Spleen (tissue), 11 donors: ENCODE data around the gene SSNA1. TPM values are rescaled to one million over a fixed set of nuclear protein-coding genes. Genes with fewer than 3 reads are reported as not detected.
"Not testable (repeated sequence)": the region's sequence is repeated elsewhere in the genome, so short reads cannot be mapped to it uniquely, and the experiment has no call there.

Source experiments
- DNase-seq: peaks from one replicate; pipeline ENCODE4 v3.0.0-alpha.2; 2020
- H3K27ac ChIP-seq, 8 donors: fragments of 200-600 bp; sonication (generic) in 7 of 8; 1 replicate in 4 of 8; 2 replicates in 4 of 8; pipeline versions ENCODE4 v1.5.0 to v1.8.0; 2016 to 2021; ENCODE audit warnings: inconsistent platforms in 4 of 8, mild to moderate bottlenecking in 4 of 8, moderate library complexity in 1 of 8
- H3K27me3 ChIP-seq, 7 donors: fragments of 200-600 bp; sonication (generic) in 6 of 7; replicated peaks in 1 of 7; 1 replicate in 4 of 7; 2 replicates in 3 of 7; pipeline versions ENCODE4 v1.5.0 to v1.8.0; 2016 to 2021; ENCODE audit warnings: inconsistent platforms in 3 of 7, mild to moderate bottlenecking in 1 of 7
- H3K36me3 ChIP-seq, 6 donors: fragments of 200-600 bp; sonication (generic) in 5 of 6; 1 replicate in 4 of 6; 2 replicates in 2 of 6; pipeline versions ENCODE4 v1.5.0 to v1.8.0; 2016 to 2021; ENCODE audit warnings: inconsistent platforms in 2 of 6
- H3K4me1 ChIP-seq, 6 donors: fragments of 200-600 bp; sonication (generic) in 5 of 6; 1 replicate in 3 of 6; 2 replicates in 3 of 6; pipeline versions ENCODE4 v1.5.0 to v1.8.0; 2016 to 2021; ENCODE audit warnings: inconsistent platforms in 3 of 6
- H3K4me3 ChIP-seq, 8 donors: fragments of 200-600 bp; sonication (generic) in 7 of 8; 1 replicate in 4 of 8; 2 replicates in 4 of 8; pipeline versions ENCODE4 v1.5.0 to v1.8.0; 2016 to 2021; ENCODE audit warnings: inconsistent platforms in 4 of 8, mild to moderate bottlenecking in 4 of 8, moderate library complexity in 2 of 8
- H3K9me3 ChIP-seq, 8 donors: fragments of 200-600 bp; sonication (generic) in 7 of 8; 1 replicate in 4 of 8; 2 replicates in 4 of 8; pipeline versions ENCODE4 v1.5.0 to v1.8.0; 2016 to 2021; ENCODE audit warnings: inconsistent platforms in 4 of 8
- POLR2A ChIP-seq, 3 donors: fragments of 450-650 bp; IDR thresholded peaks; one replicate each; pipeline ENCODE4 v1.5.1; 2017; ENCODE audit warnings: antibody characterized with exemption in 3 of 3, mild to moderate bottlenecking in 1 of 3
- POLR2AphosphoS5 ChIP-seq, 3 donors: sonication (generic); formaldehyde crosslinking; IDR thresholded peaks; one replicate each; pipeline ENCODE4 v1.5.1; 2017; ENCODE audit warnings: antibody characterized with exemption in 3 of 3
- WGBS, 5 donors: extraction: QIAGEN DNeasy Blood & Tissue Kit in 3 of 5; methylation state at CpG; one replicate each; pipeline versions ENCODE4 v1.1.5 to v1.1.7; 2013 to 2018; 5-methylcytosine and 5-hydroxymethylcytosine counted together
- intact Hi-C: fragments of 100-400 bp; cut with DNase I; formaldehyde crosslinking; loops from one replicate; pipeline ENCODE4 v1.15.0; 2023; ENCODE audit warnings: low total_unique reads
- microRNA-seq, 3 donors: library from miRNA; unstranded; fragments of <30 nt; microRNA quantifications; one replicate each; pipeline versions ENCODE4 to v1.1.0, GENCODE V29; 2019 to 2020
- polyA plus RNA-seq, 3 donors: library from polyadenylated mRNA; stranded (reverse); fragments of 200-250 nt; gene quantifications; one replicate each; pipeline ENCODE4 v1.2.1, GENCODE V29; 2013
- small RNA-seq, 4 donors: library from RNA; depleted of rRNA; stranded (forward); fragments of <200 nt; gene quantifications; one replicate each; pipeline ENCODE3, GENCODE V24; 2016
- total RNA-seq, 7 donors: library from RNA; depleted of rRNA in 3 of 7; stranded (reverse); fragments of >200 nt in 3 of 7; fragmentation: NEBNext Ultra II Directional in 4 of 7; extraction: Animal tissue kit (Norgen Biotek cat#: 25700) in 4 of 7; gene quantifications; one replicate each; pipeline versions ENCODE4 v1.1.0 to v1.2.1, GENCODE V29; 2016 to 2021
- TF ChIP-seq, protein P1 (sequence below), 11 experiments: fragments of 200-600 bp in 7 of 11; fragments of 450-650 bp in 4 of 11; sonication (generic) in 4 of 11; IDR thresholded peaks in 8 of 11; conservative IDR thresholded peaks in 3 of 11; 1 replicate in 7 of 11; 2 replicates in 4 of 11; pipeline versions ENCODE4 v1.4.0 to v1.8.0; 2016 to 2021; ENCODE audit warnings: antibody characterized with exemption in 11 of 11, inconsistent platforms in 4 of 11, mild to moderate bottlenecking in 1 of 11
- donor health status: healthy with polysubstance abuse.
- donor health status: DM: no; HTN: no; CAD: no; lungs with moderate emphysema.
- donor health status: DM: no; HTN: no; CAD: no.
- donor health status: Bipolar disorder and iron deficiency.
- donor health status: healthy.
- donor health status: DM: no; HTN: no; CAD: no.
- donor health status: DM: yes; HTN: yes; CAD: no.

SSNA1 gene
- total and polyA plus RNA-seq, 10 donors, result 38.2 to 109 (median 48.0) TPM

DNA sequence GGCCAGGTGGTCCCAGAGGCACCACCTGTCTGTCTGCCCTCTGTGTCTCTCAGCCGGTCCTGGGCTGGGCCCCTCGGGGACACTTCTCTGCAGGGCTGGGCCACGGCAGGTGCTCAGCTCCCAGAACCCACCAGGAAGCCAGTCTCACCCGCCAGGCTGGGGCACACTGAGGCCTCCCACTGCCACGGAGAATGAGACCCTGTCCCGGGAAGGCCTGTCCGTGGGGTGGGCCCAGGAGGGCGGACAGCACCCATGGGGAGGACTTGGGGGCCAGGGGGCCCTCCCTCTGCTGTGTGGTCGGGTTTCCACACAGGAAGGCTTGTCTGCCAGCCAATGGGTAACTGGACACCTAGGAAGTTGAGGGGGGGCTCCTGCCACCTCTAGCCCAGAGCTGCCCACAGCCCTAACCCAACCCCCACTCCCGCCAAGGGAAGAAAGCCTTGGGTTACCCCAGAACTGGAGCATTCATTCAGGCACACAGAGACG lies 48.5 kb downstream of the SSNA1 start:
- WGBS, 5 donors, result 24 to 40% (median 37%) methylated on average over 2 to 11 of the region's 11 CpGs
- Histone ChIP-seq H3K4me3 (peak overlapping the region in 4 of 8 donors; percentile 7 to 55 (median 17)), H3K9me3 (no peaks in the 10 kb centered on the region), H3K27ac (peak overlapping the region in 3 of 8 donors; percentile 49 to 75 (median 58)), H3K36me3 (peaks cover 0 to 3% (median under 1%) of the 10 kb centered on the region in 6 donors), H3K27me3 (peaks cover 0 to 40% (median 20%) of the 10 kb centered on the region in 7 donors), H3K4me1 (peaks cover 20 to 71% (median 59%) of the 10 kb centered on the region in 6 donors)
- intact Hi-C loops, result no loop called here
- DNase-seq, result no peak
- no peak for TF ChIP-seq POLR2AphosphoS5 (IDR thresholded peaks at IDR 0.05)
- TF ChIP-seq POLR2A (IDR thresholded peaks at IDR 0.05), result no peak

DNA sequence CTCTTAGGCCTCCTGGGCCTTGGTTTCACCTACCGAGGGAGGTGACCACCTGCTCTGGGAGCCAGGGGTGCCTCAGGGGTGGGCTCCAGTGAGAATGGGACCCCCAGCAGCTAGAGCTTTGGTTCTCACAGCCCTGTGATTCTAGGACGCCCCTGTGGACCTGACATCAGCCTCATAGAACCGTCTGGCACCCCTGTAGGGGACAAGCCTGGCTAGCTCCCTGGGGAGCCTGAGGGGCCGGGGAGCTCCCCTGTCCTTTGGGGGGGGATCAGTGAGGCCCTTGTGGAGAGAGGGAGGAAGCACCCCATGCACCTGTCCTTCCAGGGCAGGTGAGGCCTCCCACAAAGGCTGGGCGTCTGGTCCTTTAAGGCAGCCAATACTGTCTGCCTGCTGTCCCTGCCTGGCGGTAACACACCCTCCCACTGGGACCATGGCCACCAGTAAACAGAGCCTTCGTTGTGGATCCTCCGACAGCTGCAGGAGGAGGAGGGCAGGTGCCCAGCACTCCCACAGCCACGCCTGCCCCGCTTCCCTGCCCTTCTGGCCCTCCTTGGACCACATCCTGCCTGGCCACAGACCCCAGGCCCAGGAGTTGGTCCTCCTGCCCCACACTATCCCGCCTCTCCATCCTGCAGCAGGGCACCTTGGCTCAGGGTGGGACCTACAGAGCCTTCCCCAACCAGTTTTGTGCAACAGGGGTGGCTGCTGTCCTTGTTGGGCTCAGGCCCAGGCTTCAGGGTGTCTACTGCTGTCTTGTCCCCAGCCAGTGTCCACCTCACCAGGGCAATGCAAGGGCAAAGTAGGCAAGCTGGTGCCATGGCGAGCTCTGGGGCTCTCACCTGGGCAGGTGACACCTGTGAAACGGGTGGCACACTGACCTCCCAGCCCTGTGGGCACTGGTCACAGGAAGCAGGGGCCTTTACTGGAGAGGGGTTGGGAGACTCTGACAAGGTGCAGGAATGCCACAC lies 49.6 kb downstream of the SSNA1 start:
- peaks cover 0 to 14% (median 10%) of the 10 kb centered on the region in 6 donors for H3K36me3 ChIP-seq
- H3K4me3 ChIP-seq, result no peak overlapping the region
- WGBS, 5 donors, result 81 to 88% (median 83%) methylated on average over 8 to 13 of the region's 13 CpGs
- H3K27me3 ChIP-seq, result peaks cover 0 to 29% (median 14%) of the 10 kb centered on the region in 7 donors
- intact Hi-C loops, result no loop called here
- no peak for DNase-seq
- no peak for TF ChIP-seq POLR2A (IDR thresholded peaks at IDR 0.05)
- TF ChIP-seq POLR2AphosphoS5 (IDR thresholded peaks at IDR 0.05), result no peak
- TF ChIP-seq, protein P1, sequence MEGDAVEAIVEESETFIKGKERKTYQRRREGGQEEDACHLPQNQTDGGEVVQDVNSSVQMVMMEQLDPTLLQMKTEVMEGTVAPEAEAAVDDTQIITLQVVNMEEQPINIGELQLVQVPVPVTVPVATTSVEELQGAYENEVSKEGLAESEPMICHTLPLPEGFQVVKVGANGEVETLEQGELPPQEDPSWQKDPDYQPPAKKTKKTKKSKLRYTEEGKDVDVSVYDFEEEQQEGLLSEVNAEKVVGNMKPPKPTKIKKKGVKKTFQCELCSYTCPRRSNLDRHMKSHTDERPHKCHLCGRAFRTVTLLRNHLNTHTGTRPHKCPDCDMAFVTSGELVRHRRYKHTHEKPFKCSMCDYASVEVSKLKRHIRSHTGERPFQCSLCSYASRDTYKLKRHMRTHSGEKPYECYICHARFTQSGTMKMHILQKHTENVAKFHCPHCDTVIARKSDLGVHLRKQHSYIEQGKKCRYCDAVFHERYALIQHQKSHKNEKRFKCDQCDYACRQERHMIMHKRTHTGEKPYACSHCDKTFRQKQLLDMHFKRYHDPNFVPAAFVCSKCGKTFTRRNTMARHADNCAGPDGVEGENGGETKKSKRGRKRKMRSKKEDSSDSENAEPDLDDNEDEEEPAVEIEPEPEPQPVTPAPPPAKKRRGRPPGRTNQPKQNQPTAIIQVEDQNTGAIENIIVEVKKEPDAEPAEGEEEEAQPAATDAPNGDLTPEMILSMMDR (IDR thresholded peaks at IDR 0.05 in 8 of 11, conservative IDR thresholded peaks at IDR 0.05 in 3 of 11), result no peak
- no peaks in the 10 kb centered on the region for H3K9me3 ChIP-seq
- no peak overlapping the region for H3K27ac ChIP-seq
- peaks cover 30 to 82% (median 70%) of the 10 kb centered on the region in 6 donors for H3K4me1 ChIP-seq

DNA sequence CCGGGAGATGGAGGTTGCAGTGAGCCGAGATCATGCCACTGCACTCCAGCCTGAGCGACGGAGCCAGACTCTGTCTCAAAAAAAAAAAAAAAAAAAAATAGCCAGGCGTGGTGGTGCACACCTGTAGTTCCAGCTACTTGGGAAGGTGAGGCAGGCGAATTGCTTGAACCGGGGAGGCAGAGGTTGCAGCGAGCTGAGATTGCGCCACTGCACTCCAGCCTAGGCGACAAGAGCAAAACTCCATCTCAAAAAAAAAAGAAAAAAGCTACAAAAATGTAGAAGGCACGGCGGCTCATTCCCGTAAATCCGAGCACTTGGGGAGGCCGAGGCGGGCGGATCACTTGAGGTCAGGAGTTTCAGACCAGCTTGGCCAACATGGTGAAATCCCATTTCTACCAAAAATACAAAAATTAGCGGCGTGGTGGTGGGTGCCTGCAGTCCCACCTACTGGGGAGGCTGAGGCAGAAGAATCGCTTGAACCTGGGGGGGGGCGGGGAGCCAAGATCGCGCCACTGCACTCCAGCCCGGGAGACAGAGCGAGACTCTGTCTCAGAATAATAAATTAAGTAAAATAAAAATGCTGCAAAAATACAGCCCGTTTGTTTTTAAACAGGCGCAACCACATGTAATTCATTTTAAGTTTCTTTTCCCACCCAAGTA lies 51.2 kb downstream of the SSNA1 start:
- peak overlapping the region; percentile 92 to 99 (median 96) for H3K27ac ChIP-seq
- DNase-seq, intact Hi-C loops, H3K9me3 ChIP-seq: not testable (repeated sequence)
- H3K27me3 ChIP-seq, result peaks cover 0 to 13% (median 2%) of the 10 kb centered on the region in 7 donors
- peaks cover 0 to 24% (median 18%) of the 10 kb centered on the region in 6 donors for H3K36me3 ChIP-seq
- H3K4me3 ChIP-seq, result peak overlapping the region; percentile 64 to 94 (median 80)
- peaks cover 30 to 90% (median 79%) of the 10 kb centered on the region in 6 donors for H3K4me1 ChIP-seq
- 53 to 58% (median 54%) methylated on average over 24 to 27 of the region's 27 CpGs for WGBS, 5 donors

Small RNA genes lying within 50 kb of the gene (microRNA-seq; reads per million reads assigned to microRNA genes)
- 0 reads per million in 3 donors for gene MIR3621

Small RNA genes lying within 50 kb of the gene (small RNA-seq; reads per million reads assigned to genes)
- 0 reads per million in 4 donors for gene MIR3621

Other genes starting within 250 kb of the SSNA1 start
Only the 30 nearest of the 33 such genes appear.
- gene PTGDS, start 211.2 kb upstream of the SSNA1 start, total RNA-seq, result 100 to 1,000 TPM; 134 to 457 (median 378) TPM
- gene PTGDS, start 211.2 kb upstream of the SSNA1 start, polyA plus RNA-seq, result 1,000 to 10,000 TPM in 1 of 3 donors, 100 to 1,000 TPM in 2; 462 to 1,396 (median 703) TPM
- 1 to 10 TPM; 1.8 to 8.3 (median 3.3) TPM for gene LCNL1, start 205.7 kb upstream of the SSNA1 start, total RNA-seq
- gene LCNL1, start 205.7 kb upstream of the SSNA1 start, polyA plus RNA-seq, result 1 to 10 TPM; 1.3 to 4.7 (median 2.3) TPM
- 10 to 100 TPM; 51.3 to 72.9 (median 63.9) TPM for gene PAXX, start 196.3 kb upstream of the SSNA1 start, total RNA-seq
- 100 to 1,000 TPM; 168 to 264 (median 261) TPM for gene PAXX, start 196.3 kb upstream of the SSNA1 start, polyA plus RNA-seq
- gene CLIC3, start 192.1 kb upstream of the SSNA1 start, total RNA-seq, result 10 to 100 TPM in 1 of 7 donors, 1 to 10 TPM in 6; 3.5 to 10.7 (median 5.5) TPM
- 1 to 10 TPM; 2.9 to 7.2 (median 5.3) TPM for gene CLIC3, start 192.1 kb upstream of the SSNA1 start, polyA plus RNA-seq
- gene ABCA2, start 160.4 kb upstream of the SSNA1 start, total RNA-seq, result 10 to 100 TPM; 36.3 to 97.5 (median 59.0) TPM
- gene ABCA2, start 160.4 kb upstream of the SSNA1 start, polyA plus RNA-seq, result 10 to 100 TPM; 11.9 to 38.6 (median 19.6) TPM
- gene FUT7, start 156.6 kb upstream of the SSNA1 start, total RNA-seq, result 10 to 100 TPM in 2 of 7 donors, 1 to 10 TPM in 5; 5.5 to 14.9 (median 6.7) TPM
- gene FUT7, start 156.6 kb upstream of the SSNA1 start, polyA plus RNA-seq, result 1 to 10 TPM; 4.0 to 6.9 (median 4.8) TPM
- gene NPDC1, start 142.5 kb upstream of the SSNA1 start, total RNA-seq, result 100 to 1,000 TPM in 5 of 7 donors, 10 to 100 TPM in 2; 86.3 to 197 (median 111) TPM
- 100 to 1,000 TPM; 104 to 358 (median 256) TPM for gene NPDC1, start 142.5 kb upstream of the SSNA1 start, polyA plus RNA-seq
- gene ENTPD2, start 134.6 kb upstream of the SSNA1 start, total RNA-seq, result under 1 TPM in 2 of 7 donors, not detected in 5; 0.32 to 0.40 TPM
- gene ENTPD2, start 134.6 kb upstream of the SSNA1 start, polyA plus RNA-seq, result under 1 TPM in 2 of 3 donors, not detected in 1; 0.11 to 0.58 TPM
- 1 to 10 TPM; 2.1 to 6.5 (median 3.0) TPM for gene SAPCD2, start 118.1 kb upstream of the SSNA1 start, total RNA-seq
- 1 to 10 TPM in 2 of 3 donors, under 1 TPM in 1; 0.76 to 2.5 (median 2.4) TPM for gene SAPCD2, start 118.1 kb upstream of the SSNA1 start, polyA plus RNA-seq
- gene UAP1L1, start 111.2 kb upstream of the SSNA1 start, total RNA-seq, result 10 to 100 TPM; 19.5 to 35.9 (median 28.6) TPM
- 10 to 100 TPM; 12.5 to 29.7 (median 24.6) TPM for gene UAP1L1, start 111.2 kb upstream of the SSNA1 start, polyA plus RNA-seq
- 10 to 100 TPM; 43.2 to 67.9 (median 51.7) TPM for gene MAN1B1, start 101.7 kb upstream of the SSNA1 start, total RNA-seq
- 100 to 1,000 TPM in 1 of 3 donors, 10 to 100 TPM in 2; 49.6 to 112 (median 90.0) TPM for gene MAN1B1, start 101.7 kb upstream of the SSNA1 start, polyA plus RNA-seq
- 100 to 1,000 TPM; 105 to 250 (median 166) TPM for gene DPP7, start 73.9 kb upstream of the SSNA1 start, total RNA-seq
- 100 to 1,000 TPM; 342 to 536 (median 501) TPM for gene DPP7, start 73.9 kb upstream of the SSNA1 start, polyA plus RNA-seq
- gene GRIN1, start 49.5 kb upstream of the SSNA1 start, total RNA-seq, result under 1 TPM in 1 of 7 donors, not detected in 6; 0.70 TPM
- under 1 TPM; 0.03 to 0.07 (median 0.03) TPM for gene GRIN1, start 49.5 kb upstream of the SSNA1 start, polyA plus RNA-seq
- gene LRRC26, start 18.6 kb upstream of the SSNA1 start, total RNA-seq, result under 1 TPM in 2 of 7 donors, not detected in 5; 0.28 to 0.60 TPM
- gene LRRC26, start 18.6 kb upstream of the SSNA1 start, polyA plus RNA-seq, result under 1 TPM in 1 of 3 donors, not detected in 2; 0.06 TPM
- not detected for gene TMEM210, start 16.6 kb upstream of the SSNA1 start, total RNA-seq
- not detected for gene TMEM210, start 16.6 kb upstream of the SSNA1 start, polyA plus RNA-seq
- gene ANAPC2, start 116 bp upstream of the SSNA1 start, total RNA-seq, result 10 to 100 TPM; 38.4 to 93.0 (median 62.2) TPM
- 10 to 100 TPM; 27.8 to 67.4 (median 48.5) TPM for gene ANAPC2, start 116 bp upstream of the SSNA1 start, polyA plus RNA-seq
- gene TPRN, start 12.1 kb downstream of the SSNA1 start, total RNA-seq, result 1 to 10 TPM; 6.3 to 9.6 (median 7.2) TPM
- gene TPRN, start 12.1 kb downstream of the SSNA1 start, polyA plus RNA-seq, result 10 to 100 TPM in 1 of 3 donors, 1 to 10 TPM in 2; 4.5 to 10.7 (median 4.7) TPM
- 10 to 100 TPM; 28.4 to 37.9 (median 34.6) TPM for gene TMEM203, start 17.0 kb downstream of the SSNA1 start, total RNA-seq
- gene TMEM203, start 17.0 kb downstream of the SSNA1 start, polyA plus RNA-seq, result 10 to 100 TPM; 37.4 to 50.1 (median 44.9) TPM
- gene NDOR1, start 17.0 kb downstream of the SSNA1 start, total RNA-seq, result 10 to 100 TPM; 14.2 to 28.7 (median 21.6) TPM
- 10 to 100 TPM in 1 of 3 donors, 1 to 10 TPM in 2; 6.3 to 21.7 (median 9.0) TPM for gene NDOR1, start 17.0 kb downstream of the SSNA1 start, polyA plus RNA-seq
- 1 to 10 TPM; 1.2 to 6.2 (median 2.4) TPM for gene RNF208, start 33.6 kb downstream of the SSNA1 start, total RNA-seq
- gene RNF208, start 33.6 kb downstream of the SSNA1 start, polyA plus RNA-seq, result 1 to 10 TPM; 2.3 to 5.4 (median 2.9) TPM
- gene CYSRT1, start 36.5 kb downstream of the SSNA1 start, total RNA-seq, result under 1 TPM in 2 of 7 donors, not detected in 5; 0.36 to 0.94 TPM
- gene CYSRT1, start 36.5 kb downstream of the SSNA1 start, polyA plus RNA-seq, result under 1 TPM; 0.55 to 0.70 (median 0.64) TPM
- not detected for gene RNF224, start 38.8 kb downstream of the SSNA1 start, total RNA-seq
- not detected for gene RNF224, start 38.8 kb downstream of the SSNA1 start, polyA plus RNA-seq
- gene SLC34A3, start 42.2 kb downstream of the SSNA1 start, total RNA-seq, result not detected
- not detected for gene SLC34A3, start 42.2 kb downstream of the SSNA1 start, polyA plus RNA-seq
- 100 to 1,000 TPM in 4 of 7 donors, 10 to 100 TPM in 3; 55.1 to 137 (median 102) TPM for gene TUBB4B, start 52.6 kb downstream of the SSNA1 start, total RNA-seq
- 100 to 1,000 TPM in 2 of 3 donors, 10 to 100 TPM in 1; 59.6 to 112 (median 107) TPM for gene TUBB4B, start 52.6 kb downstream of the SSNA1 start, polyA plus RNA-seq
- not detected for gene STPG3, start 62.6 kb downstream of the SSNA1 start, total RNA-seq
- gene STPG3, start 62.6 kb downstream of the SSNA1 start, polyA plus RNA-seq, result not detected
- gene NELFB, start 66.7 kb downstream of the SSNA1 start, total RNA-seq, result 10 to 100 TPM; 27.7 to 46.8 (median 39.9) TPM
- gene NELFB, start 66.7 kb downstream of the SSNA1 start, polyA plus RNA-seq, result 10 to 100 TPM; 26.6 to 49.7 (median 28.0) TPM
- 10 to 100 TPM; 23.1 to 39.9 (median 29.4) TPM for gene TOR4A, start 89.0 kb downstream of the SSNA1 start, total RNA-seq
- 10 to 100 TPM in 1 of 3 donors, 1 to 10 TPM in 2; 3.2 to 10.8 (median 5.1) TPM for gene TOR4A, start 89.0 kb downstream of the SSNA1 start, polyA plus RNA-seq
- gene NRARP, start 113.6 kb downstream of the SSNA1 start, total RNA-seq, result 10 to 100 TPM in 3 of 7 donors, 1 to 10 TPM in 4; 5.6 to 24.4 (median 9.4) TPM
- gene NRARP, start 113.6 kb downstream of the SSNA1 start, polyA plus RNA-seq, result 1 to 10 TPM in 1 of 3 donors, under 1 TPM in 2; 0.37 to 1.3 (median 0.94) TPM
- gene EXD3, start 234.5 kb downstream of the SSNA1 start, total RNA-seq, result 10 to 100 TPM; 14.5 to 52.8 (median 29.8) TPM
- gene EXD3, start 234.5 kb downstream of the SSNA1 start, polyA plus RNA-seq, result 10 to 100 TPM; 15.6 to 62.3 (median 43.4) TPM
- gene NOXA1, start 234.7 kb downstream of the SSNA1 start, total RNA-seq, result 10 to 100 TPM in 2 of 7 donors, 1 to 10 TPM in 5; 1.9 to 15.0 (median 5.3) TPM
- gene NOXA1, start 234.7 kb downstream of the SSNA1 start, polyA plus RNA-seq, result 10 to 100 TPM in 1 of 3 donors, 1 to 10 TPM in 2; 3.2 to 10.7 (median 7.8) TPM